Endothelial cell of umbilical vein (primary cell): ENCODE data around the gene ITGA2B. TPM values are rescaled to one million over a fixed set of nuclear protein-coding genes. Genes with fewer than 3 reads are reported as not detected.

Source experiments
- BruUV-seq: library from RNA; stranded (reverse); fragments of 400-500 nt; replicated peaks from 2 replicates; lab custom pipeline; 2021; lab: Mats Ljungman, UMichigan
- CTCF ChIA-PET: fragments of 300-600, 350-600 bp; sonication (Branson Sonifier 250); formaldehyde crosslinking; loops from one replicate; lab custom pipeline; 2021; ENCODE audit warnings: antibody characterized with exemption, inconsistent platforms; lab: Charles Lee
- POLR2A ChIA-PET: fragments of 300-600, 350-600 bp; sonication (Branson Sonifier 250); formaldehyde crosslinking; loops from one replicate; lab custom pipeline; 2021; ENCODE audit warnings: antibody characterized with exemption, inconsistent platforms; lab: Charles Lee
- DNase-seq: peaks from one replicate; pipeline ENCODE4 v3.0.0-alpha.2; 2011; ENCODE audit warnings: low read depth, low spot score
- FAIRE-seq: peaks from 2 replicates; lab custom pipeline; 2011; peaks lifted over from hg19 to GRCh38; lab: Jason Lieb, UNC
- H2AFZ ChIP-seq: 2 replicates; pipeline ENCODE4 v1.6.0; 2012; ENCODE audit warnings: low read depth, low read length, control low read depth, inconsistent platforms
- H3K27ac ChIP-seq: 2 replicates; pipeline ENCODE4 v1.5.1; 2011; ENCODE audit warnings: low read depth, mild to moderate bottlenecking, control low read depth, low read length, moderate library complexity; ENCODE audit not compliant: insufficient read depth
- H3K27me3 ChIP-seq, 2 experiments: 2 replicates each; pipeline versions ENCODE4 v1.6.0 to v1.6.1; 2011; ENCODE audit warnings: low read length in 2 of 2, mixed read lengths in 1 of 2; ENCODE audit not compliant: control insufficient read depth in 2 of 2, insufficient read depth in 2 of 2
- H3K36me3 ChIP-seq, 2 experiments: 2 replicates in 1 of 2; 3 replicates in 1 of 2; pipeline ENCODE4 v1.5.1; 2011; ENCODE audit warnings: low read length in 2 of 2, mild to moderate bottlenecking in 1 of 2, moderate library complexity in 1 of 2; ENCODE audit not compliant: control insufficient read depth in 2 of 2, insufficient read depth in 2 of 2; ENCODE audit errors: extremely low read depth in 1 of 2
- H3K4me1 ChIP-seq: 3 replicates; pipeline ENCODE4 v1.5.1; 2011; ENCODE audit warnings: mild to moderate bottlenecking, low read length; ENCODE audit not compliant: control insufficient read depth, insufficient read depth; ENCODE audit errors: extremely low read depth
- H3K4me2 ChIP-seq: 2 replicates; pipeline ENCODE4 v1.6.1; 2011; ENCODE audit warnings: low read length, control low read depth, mixed read lengths; ENCODE audit not compliant: insufficient read depth
- H3K4me3 ChIP-seq, 3 experiments: fragments of 200-600 bp in 1 of 3; sonication (generic), shearing (Covaris generic) in 1 of 3; replicated peaks in 1 of 3; 2 replicates each; pipeline ENCODE4 v1.5.1; 2011 to 2016; ENCODE audit warnings: control low read depth in 3 of 3, low read length in 3 of 3, mild to moderate bottlenecking in 2 of 3, inconsistent platforms in 1 of 3, low read depth in 1 of 3, moderate library complexity in 1 of 3; ENCODE audit not compliant: insufficient read depth in 1 of 3
- H3K79me2 ChIP-seq: 2 replicates; pipeline ENCODE4 v1.6.0; 2012; ENCODE audit warnings: low read length, inconsistent platforms; ENCODE audit not compliant: control insufficient read depth, insufficient read depth
- H3K9ac ChIP-seq: replicated peaks from 2 replicates; pipeline ENCODE3; 2011; ENCODE audit warnings: low read length, control low read depth; ENCODE audit not compliant: insufficient read depth; ENCODE audit errors: extremely low read depth
- H3K9me1 ChIP-seq: replicated peaks from 3 replicates; pipeline ENCODE4 v1.6.0; 2011; ENCODE audit warnings: mild to moderate bottlenecking, low read length; ENCODE audit not compliant: control insufficient read depth, insufficient read depth; ENCODE audit errors: extremely low read depth
- H3K9me3 ChIP-seq: replicated peaks from 2 replicates; pipeline ENCODE4 v1.5.1; 2012; ENCODE audit warnings: low read length, inconsistent platforms; ENCODE audit not compliant: control insufficient read depth, insufficient read depth
- H4K20me1 ChIP-seq: replicated peaks from 2 replicates; pipeline ENCODE3; 2011; ENCODE audit warnings: mild to moderate bottlenecking, low read length; ENCODE audit not compliant: control insufficient read depth, insufficient read depth; ENCODE audit errors: extremely low read depth
- EZH2 ChIP-seq: IDR thresholded peaks from 2 replicates; pipeline ENCODE4 v1.6.1; 2012; ENCODE audit warnings: borderline replicate concordance, low read depth, mild to moderate bottlenecking, moderate library complexity, low read length, inconsistent platforms; ENCODE audit not compliant: severe bottlenecking
- GATA2 ChIP-seq: IDR thresholded peaks from 2 replicates; pipeline ENCODE4 v1.7.0; 2011; ENCODE audit warnings: low read depth, mild to moderate bottlenecking, moderate library complexity, mixed read lengths, low read length; ENCODE audit not compliant: insufficient read length, insufficient read depth
- JUN ChIP-seq: IDR thresholded peaks from 2 replicates; pipeline ENCODE4 v1.6.1; 2011; ENCODE audit warnings: borderline replicate concordance, low read depth; ENCODE audit not compliant: insufficient read length, insufficient read depth
- MYC ChIP-seq: IDR thresholded peaks from one replicate; pipeline ENCODE4 v1.6.1; 2011; ENCODE audit warnings: mild to moderate bottlenecking, low read depth, low read length
- POLR2A ChIP-seq: IDR thresholded peaks from 2 replicates; pipeline ENCODE4 v1.6.1; 2012; ENCODE audit warnings: low read depth, mild to moderate bottlenecking, control low read depth, low read length
- POLR2AphosphoS5 ChIP-seq: IDR thresholded peaks from 2 replicates; pipeline ENCODE4 v1.6.1; 2012; ENCODE audit warnings: low read depth, mild to moderate bottlenecking, control low read depth, low read length, moderate library complexity; ENCODE audit not compliant: insufficient read depth
- dilution Hi-C: fragments of 300-500 bp; cut with MboI; formaldehyde crosslinking; loops from one replicate; pipeline ENCODE4 v1.15.0; 2019; ENCODE audit warnings: low sequenced_read_pairs; ENCODE audit not compliant: extremely low pct_ligation_motif_present
- intact Hi-C: fragments of 100-400 bp; cut with micrococcal nuclease; formaldehyde crosslinking; loops from one replicate; pipeline ENCODE4 v1.10.0; 2022
- polyA plus RNA-seq, 4 experiments: library from polyadenylated mRNA; depleted of rRNA in 3 of 4; stranded (reverse) in 3 of 4; unstranded in 1 of 4; fragments of >200 nt; gene quantifications; 2 replicates each; pipeline versions ENCODE4 v1.2.1 to v1.2.3, GENCODE V29; 2011 to 2012; ENCODE audit warnings: missing spikeins in 1 of 4
- total RNA-seq: library from RNA; stranded (reverse); gene quantifications from 2 replicates; pipeline ENCODE4 v1.2.3, GENCODE V29; 2021
- TF ChIP-seq, protein P1 (sequence below), 2 donors: IDR thresholded peaks; 1 replicate in 1 of 2; 2 replicates in 1 of 2; pipeline ENCODE4 v1.5.1; 2011; ENCODE audit warnings: low read length in 2 of 2, mild to moderate bottlenecking in 2 of 2, moderate library complexity in 2 of 2, control low read depth in 1 of 2, inconsistent platforms in 1 of 2, low read depth in 1 of 2; ENCODE audit not compliant: insufficient read depth in 1 of 2; ENCODE audit errors: extremely low read depth in 1 of 2
- TF ChIP-seq, protein P2 (sequence below): IDR thresholded peaks from 2 replicates; pipeline ENCODE4 v1.6.1; 2011; ENCODE audit not compliant: insufficient read depth, insufficient read length

Gene ITGA2B
- total and polyA plus RNA-seq, 2 donors (not counting 3 experiments of a cell fraction or from before 2014, with no cell fraction given) = 0.26 to 0.82 TPM

DNA sequence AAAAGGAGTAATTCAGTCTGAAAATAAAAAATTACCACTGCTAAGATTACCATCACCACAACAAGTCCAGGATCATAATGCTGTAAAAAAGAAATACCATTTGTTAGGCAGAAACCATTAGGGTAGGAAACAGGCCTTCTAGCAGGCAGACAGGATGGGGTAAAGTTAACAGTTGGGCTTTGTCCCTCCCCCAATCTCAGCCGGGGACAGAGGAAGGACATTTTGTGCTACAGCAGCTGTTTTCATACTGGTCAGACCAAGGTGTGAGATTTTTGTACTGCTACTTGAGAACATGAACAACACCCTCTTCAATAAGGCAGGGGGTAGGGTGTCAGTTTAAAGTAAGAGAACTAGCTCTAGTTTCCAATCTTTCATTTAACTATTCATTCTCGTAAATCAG is 49.2 kb upstream of the ITGA2B start:
- H3K27me3 ChIP-seq = no peaks in the 10 kb centered on the region
- H4K20me1 ChIP-seq = no peaks in the 10 kb centered on the region
- H3K27ac ChIP-seq = no peak overlapping the region
- H3K79me2 ChIP-seq = peaks cover 2% of the 10 kb centered on the region
- CTCF ChIA-PET = no interaction called here
- no peak overlapping the region for H3K4me3 ChIP-seq
- H2AFZ ChIP-seq = no peak overlapping the region
- POLR2A ChIA-PET = no interaction called here
- no peak overlapping the region for H3K9ac ChIP-seq
- peaks cover 0 to 2% of the 10 kb centered on the region in 2 experiments for H3K36me3 ChIP-seq
- TF ChIP-seq JUN (no peak), POLR2A (no peak), GATA2 (no peak), POLR2AphosphoS5 (no peak), EZH2 (no peak), MYC (no peak)
- TF ChIP-seq, protein P1, sequence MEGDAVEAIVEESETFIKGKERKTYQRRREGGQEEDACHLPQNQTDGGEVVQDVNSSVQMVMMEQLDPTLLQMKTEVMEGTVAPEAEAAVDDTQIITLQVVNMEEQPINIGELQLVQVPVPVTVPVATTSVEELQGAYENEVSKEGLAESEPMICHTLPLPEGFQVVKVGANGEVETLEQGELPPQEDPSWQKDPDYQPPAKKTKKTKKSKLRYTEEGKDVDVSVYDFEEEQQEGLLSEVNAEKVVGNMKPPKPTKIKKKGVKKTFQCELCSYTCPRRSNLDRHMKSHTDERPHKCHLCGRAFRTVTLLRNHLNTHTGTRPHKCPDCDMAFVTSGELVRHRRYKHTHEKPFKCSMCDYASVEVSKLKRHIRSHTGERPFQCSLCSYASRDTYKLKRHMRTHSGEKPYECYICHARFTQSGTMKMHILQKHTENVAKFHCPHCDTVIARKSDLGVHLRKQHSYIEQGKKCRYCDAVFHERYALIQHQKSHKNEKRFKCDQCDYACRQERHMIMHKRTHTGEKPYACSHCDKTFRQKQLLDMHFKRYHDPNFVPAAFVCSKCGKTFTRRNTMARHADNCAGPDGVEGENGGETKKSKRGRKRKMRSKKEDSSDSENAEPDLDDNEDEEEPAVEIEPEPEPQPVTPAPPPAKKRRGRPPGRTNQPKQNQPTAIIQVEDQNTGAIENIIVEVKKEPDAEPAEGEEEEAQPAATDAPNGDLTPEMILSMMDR (IDR thresholded peaks at IDR 0.05; ENCODE audit: extremely low read depth in 1 of 2, insufficient read depth in 1 of 2, low read depth in 1 of 2, low read length in 2 of 2) = no peak
- TF ChIP-seq, protein P2, sequence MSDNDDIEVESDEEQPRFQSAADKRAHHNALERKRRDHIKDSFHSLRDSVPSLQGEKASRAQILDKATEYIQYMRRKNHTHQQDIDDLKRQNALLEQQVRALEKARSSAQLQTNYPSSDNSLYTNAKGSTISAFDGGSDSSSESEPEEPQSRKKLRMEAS = no peak
- H3K9me3 ChIP-seq = no peaks in the 10 kb centered on the region
- no peaks in the 10 kb centered on the region for H3K9me1 ChIP-seq
- FAIRE-seq (no peak), DNase-seq (no peak)
- no peak overlapping the region for H3K4me2 ChIP-seq
- dilution Hi-C loops (no loop called here), intact Hi-C loops (no loop called here)
- no TSS peak for BruUV-seq
- H3K4me1 ChIP-seq = peaks cover 2% of the 10 kb centered on the region
